KMS-11 (cell line): ENCODE data around the gene ISOC2.

Source experiments
- H2AFZ ChIP-seq: fragments of 200-600 bp; sonication (generic); 2 replicates; pipeline ENCODE4 v1.6.1; 2016; ENCODE audit warnings: antibody characterized with exemption, mixed run types, low read depth
- H3K27ac ChIP-seq: fragments of 200-600 bp; sonication (generic); 2 replicates; pipeline ENCODE4 v1.6.1; 2016; ENCODE audit warnings: mild to moderate bottlenecking, mixed run types
- H3K27me3 ChIP-seq: fragments of 200-600 bp; sonication (generic); 2 replicates; pipeline ENCODE4 v1.6.1; 2017; ENCODE audit warnings: mild to moderate bottlenecking, low read depth, mixed run types, moderate library complexity; ENCODE audit not compliant: insufficient read depth
- H3K36me3 ChIP-seq: fragments of 200-600 bp; sonication (generic); 2 replicates; pipeline ENCODE4 v1.6.1; 2017; ENCODE audit warnings: mild to moderate bottlenecking, mixed run types; ENCODE audit not compliant: insufficient read depth
- H3K4me1 ChIP-seq: fragments of 200-600 bp; sonication (generic); 2 replicates; pipeline ENCODE4 v1.6.1; 2016; ENCODE audit warnings: mild to moderate bottlenecking, low read depth, mixed run types; ENCODE audit not compliant: poor library complexity, severe bottlenecking
- H3K4me2 ChIP-seq: fragments of 200-600 bp; sonication (generic); 2 replicates; pipeline ENCODE4 v1.7.0; 2016; ENCODE audit warnings: mild to moderate bottlenecking, mixed run types
- H3K4me3 ChIP-seq: fragments of 200-600 bp; sonication (generic); IDR thresholded peaks from 2 replicates; pipeline ENCODE4 v1.6.1; 2017; ENCODE audit warnings: low read depth, low read length, mixed read lengths; ENCODE audit not compliant: insufficient read depth
- H3K79me2 ChIP-seq: fragments of 200-600 bp; sonication (generic); 2 replicates; pipeline ENCODE4 v1.6.1; 2016; ENCODE audit warnings: low read depth, mixed run types; ENCODE audit not compliant: insufficient read depth
- H3K9ac ChIP-seq: fragments of 200-600 bp; sonication (generic); 2 replicates; pipeline ENCODE4 v1.6.1; 2016; ENCODE audit warnings: mild to moderate bottlenecking, mixed run types
- H4K20me1 ChIP-seq: fragments of 200-600 bp; sonication (generic); 2 replicates; pipeline ENCODE4 v1.6.1; 2016; ENCODE audit warnings: mild to moderate bottlenecking, mixed run types; ENCODE audit not compliant: insufficient read depth
- TF ChIP-seq, protein P1 (sequence below): fragments of 200-600 bp; sonication (generic); conservative IDR thresholded peaks from 2 replicates; pipeline ENCODE4 v1.6.1; 2017; ENCODE audit warnings: low read depth, mild to moderate bottlenecking, antibody characterized with exemption, low read length, moderate library complexity, mixed read lengths

The ISOC2 gene

DNA sequence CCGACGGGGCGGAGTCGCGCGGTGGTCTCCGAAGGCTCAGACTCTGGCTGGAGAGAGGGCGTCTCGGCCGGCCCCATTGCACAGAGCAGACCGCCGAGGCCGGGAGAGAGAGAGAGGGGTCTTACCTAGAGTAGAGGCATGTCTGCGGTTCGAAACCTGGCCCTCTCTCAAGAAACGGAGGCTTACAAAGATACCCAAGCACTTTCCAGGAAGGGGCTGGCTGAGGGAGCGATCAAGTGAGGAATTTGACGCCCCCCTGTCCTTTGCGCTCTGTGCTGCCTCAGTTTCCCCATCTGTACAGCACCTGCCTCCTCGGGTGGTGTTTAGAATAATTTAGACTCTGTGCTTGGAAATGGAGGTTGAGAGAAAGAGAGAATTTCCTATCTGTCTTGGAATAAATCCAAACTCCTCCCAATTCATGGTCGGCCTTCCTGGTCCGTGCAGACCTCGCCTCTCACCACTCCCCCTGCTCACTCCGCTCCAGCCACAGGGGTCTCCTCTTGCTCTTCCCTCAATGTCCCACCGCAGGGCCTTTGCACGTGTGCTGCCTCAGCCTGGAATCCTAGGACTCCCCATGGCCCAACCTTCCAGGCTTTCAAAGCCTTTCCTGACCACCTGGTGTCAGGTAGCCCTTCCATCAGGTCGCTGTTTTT is 658 bp upstream of the ISOC2 start:
- Histone ChIP-seq H3K4me1 (peaks cover 10% of the 10 kb centered on the region), H3K36me3 (no peaks in the 10 kb centered on the region), H3K79me2 (peaks cover 11% of the 10 kb centered on the region; the same call in 1 of the 2 replicates), H3K9ac (peak overlapping the region; percentile 94; the same call in 1 of the 2 replicates), H3K27ac (no peak overlapping the region), H3K4me3 (no peak overlapping the region), H2AFZ (peak overlapping the region; percentile 86), H3K4me2 (peak overlapping the region; percentile 86), H3K27me3 (peaks cover 32% of the 10 kb centered on the region), H4K20me1 (no peaks in the 10 kb centered on the region)
- TF ChIP-seq, protein P1, sequence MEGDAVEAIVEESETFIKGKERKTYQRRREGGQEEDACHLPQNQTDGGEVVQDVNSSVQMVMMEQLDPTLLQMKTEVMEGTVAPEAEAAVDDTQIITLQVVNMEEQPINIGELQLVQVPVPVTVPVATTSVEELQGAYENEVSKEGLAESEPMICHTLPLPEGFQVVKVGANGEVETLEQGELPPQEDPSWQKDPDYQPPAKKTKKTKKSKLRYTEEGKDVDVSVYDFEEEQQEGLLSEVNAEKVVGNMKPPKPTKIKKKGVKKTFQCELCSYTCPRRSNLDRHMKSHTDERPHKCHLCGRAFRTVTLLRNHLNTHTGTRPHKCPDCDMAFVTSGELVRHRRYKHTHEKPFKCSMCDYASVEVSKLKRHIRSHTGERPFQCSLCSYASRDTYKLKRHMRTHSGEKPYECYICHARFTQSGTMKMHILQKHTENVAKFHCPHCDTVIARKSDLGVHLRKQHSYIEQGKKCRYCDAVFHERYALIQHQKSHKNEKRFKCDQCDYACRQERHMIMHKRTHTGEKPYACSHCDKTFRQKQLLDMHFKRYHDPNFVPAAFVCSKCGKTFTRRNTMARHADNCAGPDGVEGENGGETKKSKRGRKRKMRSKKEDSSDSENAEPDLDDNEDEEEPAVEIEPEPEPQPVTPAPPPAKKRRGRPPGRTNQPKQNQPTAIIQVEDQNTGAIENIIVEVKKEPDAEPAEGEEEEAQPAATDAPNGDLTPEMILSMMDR: no peak

DNA sequence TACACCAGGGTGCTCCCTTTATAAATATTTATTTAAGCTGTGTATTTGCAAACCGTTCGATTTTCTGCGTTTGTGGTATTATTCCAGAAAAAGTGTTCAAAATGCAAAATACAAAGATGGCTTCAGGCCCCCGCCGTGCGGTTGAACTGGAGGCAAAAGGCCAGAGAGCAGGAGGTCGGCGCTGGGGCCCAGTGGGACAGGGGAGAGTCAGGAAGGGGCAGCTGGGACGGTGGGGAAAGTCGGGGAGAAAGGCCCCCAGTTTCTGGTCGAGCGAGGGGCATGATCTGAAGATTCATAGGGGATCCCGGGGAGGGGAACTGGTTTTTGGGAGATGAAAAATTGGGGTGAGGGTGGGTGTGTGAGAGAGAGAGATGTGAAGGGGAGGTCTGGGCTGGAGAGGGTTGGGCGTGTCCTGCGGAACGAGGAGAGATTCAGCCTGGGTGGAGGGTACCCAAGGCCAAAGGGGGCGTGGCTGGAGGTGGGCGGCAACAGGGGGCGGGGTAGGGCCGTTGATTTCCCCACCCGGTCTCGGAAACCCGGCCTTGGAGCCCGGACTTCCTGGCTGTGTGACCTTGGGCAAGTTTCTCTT is 678 bp downstream of the ISOC2 start:
- Histone ChIP-seq H3K27me3 (peaks cover 21% of the 10 kb centered on the region), H3K4me2 (peak overlapping the region; percentile 84), H2AFZ (peak overlapping the region; percentile 67), H3K4me3 (no peak overlapping the region), H3K9ac (peak overlapping the region; percentile 94), H3K79me2 (peaks cover 11% of the 10 kb centered on the region; the same call in 1 of the 2 replicates), H3K36me3 (no peaks in the 10 kb centered on the region), H3K4me1 (peaks cover 10% of the 10 kb centered on the region), H4K20me1 (no peaks in the 10 kb centered on the region), H3K27ac (peak overlapping the region; percentile 73)
- TF ChIP-seq, protein P1: no peak

DNA sequence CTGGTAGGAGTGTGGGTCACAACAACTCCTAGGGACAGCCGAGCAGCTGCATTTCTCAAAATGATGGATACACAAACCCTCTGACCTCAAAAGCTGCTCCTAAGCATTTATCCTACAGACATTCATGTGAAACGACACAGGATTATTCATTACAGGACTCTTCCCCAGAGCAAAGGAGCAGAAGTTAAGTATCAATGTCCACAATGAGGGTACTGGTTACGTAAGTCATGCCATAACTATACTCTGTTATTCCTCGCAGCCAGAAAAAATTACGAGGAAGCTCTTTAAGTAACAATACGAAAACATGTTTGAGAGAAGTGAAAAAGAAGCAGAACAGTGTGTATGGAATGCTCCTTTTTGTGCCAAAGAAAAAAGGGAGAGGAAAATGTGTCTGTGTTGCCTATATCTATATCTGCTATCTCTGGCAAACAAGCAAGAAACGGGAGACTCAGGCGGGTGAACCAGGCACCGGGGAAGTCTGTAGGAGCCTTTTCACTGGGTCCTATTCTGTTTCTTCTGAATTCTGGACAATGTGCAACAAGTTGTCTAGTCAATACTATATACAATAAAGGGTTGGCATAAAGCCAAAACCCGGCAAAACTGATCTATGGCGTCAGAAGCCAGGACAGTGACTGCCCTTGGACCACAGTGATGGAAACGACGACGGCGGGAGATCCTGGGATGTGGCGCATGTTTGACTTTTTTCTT is 1.3 kb downstream of the ISOC2 start:
- Histone ChIP-seq H3K79me2 (peaks cover 11% of the 10 kb centered on the region; the same call in 1 of the 2 replicates), H2AFZ (no peak overlapping the region), H3K27ac (no peak overlapping the region), H3K4me2 (peak overlapping the region; percentile 84; the same call in 1 of the 2 replicates), H4K20me1 (no peaks in the 10 kb centered on the region), H3K4me1 (peaks cover 10% of the 10 kb centered on the region), H3K27me3 (peaks cover 14% of the 10 kb centered on the region), H3K9ac (no peak overlapping the region), H3K4me3 (no peak overlapping the region), H3K36me3 (no peaks in the 10 kb centered on the region)
- TF ChIP-seq, protein P1: no peak

DNA sequence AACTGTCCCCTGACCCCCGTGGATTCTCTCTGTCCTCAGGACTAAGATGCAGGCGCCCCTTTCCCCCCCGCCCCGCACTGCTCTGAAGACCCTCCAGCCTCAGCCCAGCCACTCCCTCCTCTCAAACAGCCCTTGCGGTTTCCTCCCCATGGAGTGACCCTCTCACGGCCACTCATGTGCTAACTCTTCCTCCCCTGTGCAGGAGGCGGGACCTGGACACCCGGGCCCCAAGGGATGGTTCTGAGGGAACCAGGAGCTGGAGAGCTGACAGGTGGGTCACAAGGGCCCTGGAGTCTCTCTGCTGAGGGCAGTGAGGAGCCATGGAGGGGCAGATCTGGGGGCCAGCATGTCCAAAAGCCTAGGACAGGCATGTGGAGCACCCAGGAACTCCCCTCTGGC is 1.9 kb downstream of the ISOC2 start:
- Histone ChIP-seq H3K9ac (no peak overlapping the region), H3K27ac (no peak overlapping the region), H3K4me3 (no peak overlapping the region), H3K79me2 (peaks cover 11% of the 10 kb centered on the region; the same call in 1 of the 2 replicates), H3K4me1 (peaks cover 10% of the 10 kb centered on the region), H4K20me1 (no peaks in the 10 kb centered on the region), H2AFZ (no peak overlapping the region), H3K4me2 (no peak overlapping the region), H3K27me3 (peaks cover 12% of the 10 kb centered on the region), H3K36me3 (no peaks in the 10 kb centered on the region)
- TF ChIP-seq, protein P1: no peak
